ENCODE results near the gene CACNA1C.

DNA sequence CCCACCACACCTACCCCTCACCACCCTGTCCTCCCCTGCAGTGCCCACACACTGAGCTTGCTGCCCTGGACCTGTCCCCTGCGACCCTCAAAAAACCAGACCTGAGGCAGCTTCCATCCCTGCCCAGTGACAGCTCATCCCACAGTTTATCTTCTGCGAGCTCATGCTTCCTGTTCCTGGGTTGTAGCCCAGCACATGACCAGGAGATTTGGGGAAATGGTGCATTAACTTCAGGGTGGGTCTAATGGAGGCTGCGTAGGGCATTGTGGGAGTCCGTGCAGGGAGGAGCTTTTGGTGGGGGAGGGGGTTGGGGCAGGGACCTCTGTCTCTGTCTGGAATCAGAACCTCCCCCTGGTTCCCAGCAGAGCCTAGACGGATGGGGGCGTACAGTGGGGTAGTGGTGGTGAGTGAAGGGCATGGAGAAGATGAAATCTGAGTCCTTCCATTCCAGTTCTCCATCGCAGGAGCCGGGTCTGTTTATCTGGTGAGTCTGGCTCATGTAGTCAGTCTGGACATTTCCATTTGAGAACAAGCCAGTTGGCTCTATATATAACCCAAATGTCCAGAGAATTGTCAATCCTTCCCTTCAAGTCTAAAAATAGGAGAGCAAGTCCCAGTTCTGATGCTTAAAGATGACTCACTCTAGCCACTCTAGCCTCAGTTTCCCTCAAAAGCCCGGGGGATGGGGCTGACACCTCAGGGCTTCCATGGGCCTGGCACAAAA is 270.9 kb downstream of the CACNA1C start:
- TF ChIP-seq NFYB (IDR thresholded peaks at IDR 0.05; ENCODE audit: insufficient read depth, low read depth, low read length) (no peak), RAD51 (IDR thresholded peaks at IDR 0.05) (no peak), REST (IDR thresholded peaks at IDR 0.05; ENCODE audit: low read depth, low read length) (no peak), YY1 (IDR thresholded peaks at IDR 0.05; ENCODE audit: low read depth, low read length) (no peak), KAT2A (conservative IDR thresholded peaks at IDR 0.05; ENCODE audit: control insufficient read depth, low read depth, low read length) (no peak), CEBPB (IDR thresholded peaks at IDR 0.05; ENCODE audit: borderline replicate concordance in 1 of 2, low read depth in 2 of 2, low read length in 2 of 2) (no peak), EP300 (IDR thresholded peaks at IDR 0.05; ENCODE audit: borderline replicate concordance in 1 of 2, control insufficient read depth in 1 of 2, low read depth in 2 of 2, low read length in 2 of 2) (no peak), NR2C2 (IDR thresholded peaks at IDR 0.05; ENCODE audit: borderline replicate concordance, control insufficient read depth, insufficient read length, low read depth) (no peak), TAF1 (IDR thresholded peaks at IDR 0.05; ENCODE audit: borderline replicate concordance, low read depth, low read length) (no peak), ATF3 (IDR thresholded peaks at IDR 0.05; ENCODE audit: borderline replicate concordance, extremely low read depth, low read depth, low read length) (no peak), RELA (IDR thresholded peaks at IDR 0.05; ENCODE audit: borderline replicate concordance, partially characterized antibody) (no peak), TCF3 (IDR thresholded peaks at IDR 0.05; ENCODE audit: borderline replicate concordance, insufficient read depth, low read depth, low read length) (no peak), ZNF274 (IDR thresholded peaks at IDR 0.05; ENCODE audit: insufficient read depth, insufficient read length) (no peak)
- TF ChIP-seq, protein P1, sequence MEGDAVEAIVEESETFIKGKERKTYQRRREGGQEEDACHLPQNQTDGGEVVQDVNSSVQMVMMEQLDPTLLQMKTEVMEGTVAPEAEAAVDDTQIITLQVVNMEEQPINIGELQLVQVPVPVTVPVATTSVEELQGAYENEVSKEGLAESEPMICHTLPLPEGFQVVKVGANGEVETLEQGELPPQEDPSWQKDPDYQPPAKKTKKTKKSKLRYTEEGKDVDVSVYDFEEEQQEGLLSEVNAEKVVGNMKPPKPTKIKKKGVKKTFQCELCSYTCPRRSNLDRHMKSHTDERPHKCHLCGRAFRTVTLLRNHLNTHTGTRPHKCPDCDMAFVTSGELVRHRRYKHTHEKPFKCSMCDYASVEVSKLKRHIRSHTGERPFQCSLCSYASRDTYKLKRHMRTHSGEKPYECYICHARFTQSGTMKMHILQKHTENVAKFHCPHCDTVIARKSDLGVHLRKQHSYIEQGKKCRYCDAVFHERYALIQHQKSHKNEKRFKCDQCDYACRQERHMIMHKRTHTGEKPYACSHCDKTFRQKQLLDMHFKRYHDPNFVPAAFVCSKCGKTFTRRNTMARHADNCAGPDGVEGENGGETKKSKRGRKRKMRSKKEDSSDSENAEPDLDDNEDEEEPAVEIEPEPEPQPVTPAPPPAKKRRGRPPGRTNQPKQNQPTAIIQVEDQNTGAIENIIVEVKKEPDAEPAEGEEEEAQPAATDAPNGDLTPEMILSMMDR (IDR thresholded peaks at IDR 0.05 in 2 of 3, conservative IDR thresholded peaks at IDR 0.05 in 1 of 3; ENCODE audit: control insufficient read depth in 2 of 3, extremely low read depth in 1 of 3, insufficient read depth in 1 of 3, low read depth in 3 of 3, low read length in 3 of 3), result no peak

Measured in GM12878 (cell line).